Measurements from ENCODE around the gene CSH1. TPM values are rescaled to one million over a fixed set of nuclear protein-coding genes. Genes with fewer than 3 reads are reported as not detected.
"Not testable (repeated sequence)": the region's sequence is repeated elsewhere in the genome, so short reads cannot be mapped to it uniquely, and the experiment has no call there.

Gene CSH1
- total and polyA plus RNA-seq, 4 donors = not detected

DNA sequence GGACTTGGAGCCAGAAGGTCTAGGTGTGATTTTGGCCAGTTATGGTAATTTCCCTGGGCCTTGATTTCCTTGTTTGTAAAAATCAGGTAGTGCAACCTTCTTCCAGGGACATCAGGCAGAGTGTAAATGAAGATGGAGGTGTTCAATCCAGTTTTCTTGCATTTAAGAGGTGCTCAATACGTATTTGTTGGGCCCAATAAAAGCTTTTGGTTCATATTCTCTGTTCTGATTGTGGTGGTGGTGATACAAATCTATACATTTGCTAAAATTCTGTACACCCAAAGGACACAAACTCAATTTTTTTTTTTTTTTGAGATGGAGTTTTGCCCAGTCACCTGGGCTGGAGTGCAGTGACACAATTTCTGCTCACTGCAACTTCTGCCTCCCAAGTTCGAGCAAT, 29.8 kb upstream of the CSH1 start:
- Histone ChIP-seq H3K27ac (ENCODE audit: low read depth in 1 of 2, low read length in 2 of 2) (no peak overlapping the region), H3K27me3 (ENCODE audit: control insufficient read depth in 4 of 4, insufficient read depth in 4 of 4, low read length in 3 of 4) (no peaks in the 10 kb centered on the region), H3K9me3 (ENCODE audit: control insufficient read depth in 4 of 4, low read length in 3 of 4) (no peaks in the 10 kb centered on the region), H3K4me3 (ENCODE audit: low read depth in 1 of 3, low read length in 3 of 3) (no peak overlapping the region), H3K9ac (ENCODE audit: low read depth in 1 of 2, low read length in 2 of 2) (no peak overlapping the region), H3K4me1 (ENCODE audit: control insufficient read depth in 4 of 4, insufficient read depth in 4 of 4, low read length in 3 of 4) (peaks cover 0 to 5% (median 2%) of the 10 kb centered on the region in 4 donors), H3K36me3 (ENCODE audit: control insufficient read depth in 4 of 4, insufficient read depth in 3 of 4, low read depth in 1 of 4, low read length in 3 of 4) (no peaks in the 10 kb centered on the region)
- no peak for TF ChIP-seq FOXA1 (IDR thresholded peaks at IDR 0.05)
- TF ChIP-seq ZBTB33 (IDR thresholded peaks at IDR 0.05) = no peak
- no peak for TF ChIP-seq SP1 (IDR thresholded peaks at IDR 0.05)
- TF ChIP-seq FOXA2 (IDR thresholded peaks at IDR 0.05) = no peak
- 90% methylated on average over 2 of the region's 2 CpGs for WGBS
- no peak for DNase-seq (ENCODE audit: low spot score)

GRCh38 chr17:63925615-63926014, 29.2 kb upstream of the CSH1 start:
- no peaks in the 10 kb centered on the region for H3K36me3 ChIP-seq (ENCODE audit: control insufficient read depth in 4 of 4, insufficient read depth in 3 of 4, low read depth in 1 of 4, low read length in 3 of 4)
- peaks cover 0 to 3% (median under 1%) of the 10 kb centered on the region in 4 donors for H3K4me1 ChIP-seq (ENCODE audit: control insufficient read depth in 4 of 4, insufficient read depth in 4 of 4, low read length in 3 of 4)
- H3K27me3 ChIP-seq (ENCODE audit: control insufficient read depth in 4 of 4, insufficient read depth in 4 of 4, low read length in 3 of 4) = no peaks in the 10 kb centered on the region
- 87% methylated on average over 5 of the region's 5 CpGs for WGBS
- H3K9ac ChIP-seq (ENCODE audit: low read depth in 1 of 2, low read length in 2 of 2) = no peak overlapping the region
- H3K27ac ChIP-seq (ENCODE audit: low read depth in 1 of 2, low read length in 2 of 2) = no peak overlapping the region
- H3K9me3 ChIP-seq (ENCODE audit: control insufficient read depth in 4 of 4, low read length in 3 of 4) = no peaks in the 10 kb centered on the region
- no peak for DNase-seq (ENCODE audit: low spot score)
- no peak overlapping the region for H3K4me3 ChIP-seq (ENCODE audit: low read depth in 1 of 3, low read length in 3 of 3)
- no peak for TF ChIP-seq YY1 (IDR thresholded peaks at IDR 0.05)
- TF ChIP-seq NR2F2 (IDR thresholded peaks at IDR 0.05) = no peak
- no peak for TF ChIP-seq MAX (IDR thresholded peaks at IDR 0.05)
- no peak for TF ChIP-seq RXRA (IDR thresholded peaks at IDR 0.05)
- TF ChIP-seq FOXA1 (IDR thresholded peaks at IDR 0.05) = no peak
- TF ChIP-seq TAF1 (conservative IDR thresholded peaks at IDR 0.05) = no peak
- no peak for TF ChIP-seq ZBTB33 (IDR thresholded peaks at IDR 0.05)
- TF ChIP-seq EGR1 (IDR thresholded peaks at IDR 0.05; ENCODE audit: low read depth in 2 of 2) = no peak

DNA sequence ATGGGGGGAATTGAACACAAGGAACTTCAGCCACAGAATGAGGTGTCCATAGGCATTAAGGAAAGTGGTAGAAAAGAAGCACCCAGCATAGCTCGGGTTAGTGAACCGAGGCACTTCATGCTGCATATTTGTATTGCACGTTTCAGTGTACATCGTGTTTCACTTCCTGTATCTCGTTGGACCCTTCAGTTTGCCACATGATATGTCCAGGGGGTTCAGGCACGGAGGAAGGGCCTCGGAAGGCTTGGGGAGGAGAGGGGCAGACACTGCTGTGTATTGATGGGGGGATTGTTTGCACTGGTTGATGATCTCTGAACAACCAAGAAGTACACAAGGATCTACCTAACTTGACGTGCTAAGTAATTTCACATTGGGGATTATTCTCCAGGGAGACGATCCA, 26.0 kb upstream of the CSH1 start:
- not testable (repeated sequence) for H3K27me3 ChIP-seq (ENCODE audit: control insufficient read depth in 4 of 4, insufficient read depth in 4 of 4, low read length in 3 of 4); H3K27ac ChIP-seq (ENCODE audit: low read depth in 1 of 2, low read length in 2 of 2); H3K9me3 ChIP-seq (ENCODE audit: control insufficient read depth in 4 of 4, low read length in 3 of 4); H3K4me3 ChIP-seq (ENCODE audit: low read depth in 1 of 3, low read length in 3 of 3); H3K4me1 ChIP-seq (ENCODE audit: control insufficient read depth in 4 of 4, insufficient read depth in 4 of 4, low read length in 3 of 4); H3K36me3 ChIP-seq (ENCODE audit: control insufficient read depth in 4 of 4, insufficient read depth in 3 of 4, low read depth in 1 of 4, low read length in 3 of 4); H3K9ac ChIP-seq (ENCODE audit: low read depth in 1 of 2, low read length in 2 of 2); DNase-seq (ENCODE audit: low spot score)
- WGBS = 79% methylated on average over 9 of the region's 9 CpGs

DNA sequence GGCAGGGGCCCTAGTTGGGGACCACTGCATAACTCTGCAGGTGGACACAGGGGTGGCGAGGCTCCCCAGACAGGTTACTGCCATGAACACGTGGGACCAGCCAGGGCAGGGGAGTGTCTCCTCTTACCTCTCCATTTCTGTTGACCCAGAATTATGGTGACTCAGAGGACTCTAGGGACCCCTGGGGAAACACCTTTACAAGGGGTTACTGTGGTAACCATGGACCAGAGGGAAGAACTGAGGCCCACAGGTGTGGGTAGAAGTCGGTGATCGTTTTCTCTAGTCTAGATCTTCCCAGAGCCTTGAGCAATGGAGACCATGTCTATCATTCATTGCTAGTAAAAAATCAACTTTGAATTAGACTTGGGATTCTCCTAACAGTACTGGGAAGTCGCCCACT, 24.4 kb upstream of the CSH1 start:
- not testable (repeated sequence) for H3K9ac ChIP-seq (ENCODE audit: low read depth in 1 of 2, low read length in 2 of 2); H3K36me3 ChIP-seq (ENCODE audit: control insufficient read depth in 4 of 4, insufficient read depth in 3 of 4, low read depth in 1 of 4, low read length in 3 of 4); H3K27me3 ChIP-seq (ENCODE audit: control insufficient read depth in 4 of 4, insufficient read depth in 4 of 4, low read length in 3 of 4); DNase-seq (ENCODE audit: low spot score); H3K4me1 ChIP-seq (ENCODE audit: control insufficient read depth in 4 of 4, insufficient read depth in 4 of 4, low read length in 3 of 4); H3K27ac ChIP-seq (ENCODE audit: low read depth in 1 of 2, low read length in 2 of 2); H3K4me3 ChIP-seq (ENCODE audit: low read depth in 1 of 3, low read length in 3 of 3); H3K9me3 ChIP-seq (ENCODE audit: control insufficient read depth in 4 of 4, low read length in 3 of 4)
- 88% methylated on average over 5 of the region's 5 CpGs for WGBS

- H3K9ac ChIP-seq (ENCODE audit: low read depth in 1 of 2, low read length in 2 of 2); H3K4me1 ChIP-seq (ENCODE audit: control insufficient read depth in 4 of 4, insufficient read depth in 4 of 4, low read length in 3 of 4); H3K27me3 ChIP-seq (ENCODE audit: control insufficient read depth in 4 of 4, insufficient read depth in 4 of 4, low read length in 3 of 4); H3K27ac ChIP-seq (ENCODE audit: low read depth in 1 of 2, low read length in 2 of 2); H3K9me3 ChIP-seq (ENCODE audit: control insufficient read depth in 4 of 4, low read length in 3 of 4); H3K36me3 ChIP-seq (ENCODE audit: control insufficient read depth in 4 of 4, insufficient read depth in 3 of 4, low read depth in 1 of 4, low read length in 3 of 4); H3K4me3 ChIP-seq (ENCODE audit: low read depth in 1 of 3, low read length in 3 of 3); DNase-seq (ENCODE audit: low spot score): not testable (repeated sequence)
- WGBS = 86% methylated on average over 6 of the region's 6 CpGs
Measured at GRCh38 chr17:63920050-63920449, 23.7 kb upstream of the CSH1 start.

Measured in liver (tissue), 9 donors.